ENCODE data around the gene TK2. TPM values are rescaled to one million over a fixed set of nuclear protein-coding genes. Genes with fewer than 3 reads are reported as not detected.

Gene TK2
- total and polyA plus RNA-seq, 9 of the 15 experiments (the other 6 are each of a cell fraction or from before 2014, with no cell fraction given), result 1.1 to 10.2 (median 5.3) TPM

GRCh38 chr16:66511602-66512271 is 38.2 kb downstream of the TK2 start (continued):
- TF ChIP-seq RBM17 (IDR thresholded peaks at IDR 0.05; ENCODE audit: borderline replicate concordance, low read depth, low read length) (no peak), DPF2 (IDR thresholded peaks at IDR 0.05) (0 out of 2 replicates have a peak, but pooled peaks have one; percentile 14), ZNF507 (tag; conservative IDR thresholded peaks at IDR 0.05) (no peak), ZFP36 (IDR thresholded peaks at IDR 0.05; ENCODE audit: low read depth, low read length, partially characterized antibody) (no peak), ZNF644 (tag; IDR thresholded peaks at IDR 0.05; ENCODE audit: low read depth) (no peak), MAFG (tag; conservative IDR thresholded peaks at IDR 0.05) (0 out of 2 replicates have a peak, but pooled peaks have one; percentile 35)

- ATAC-seq (no peak), DNase-seq (ENCODE audit: extremely low read depth in 1 of 4, low spot score in 3 of 4) (no peak), FAIRE-seq (no peak)
- WGBS (ENCODE audit: insufficient coverage, low coverage, missing lambda C conversion rate), result 53% methylated on average over 12 of the region's 12 CpGs
- ChIA-PET POLR2A (interaction anchor here (0.9 to 2.1 kb wide), 5 partner anchors 9 to 37 kb away, joined by 3 to 8 read pairs (median 3); no protein-coding TSS in a partner anchor), CTCF (ENCODE audit: low intra/inter-chr PET ratio) (interaction anchor here (1.3 kb wide), 1 partner anchor 79 kb away, joined by 7 read pairs; no protein-coding TSS in a partner anchor)
- TF ChIP-seq ZNF384 (IDR thresholded peaks at IDR 0.05; ENCODE audit: low read depth, low read length) (no peak), MAFF (IDR thresholded peaks at IDR 0.05; ENCODE audit: low read length) (peak; percentile 91), DIDO1 (tag; IDR thresholded peaks at IDR 0.05; ENCODE audit: low read depth) (no peak), C11orf30 (IDR thresholded peaks at IDR 0.05; ENCODE audit: low read depth) (peak; percentile 95), ZFP36 (IDR thresholded peaks at IDR 0.05; ENCODE audit: low read depth, low read length, partially characterized antibody) (peak; percentile 33), ZNF316 (IDR thresholded peaks at IDR 0.05) (peak; percentile 97), MAFK (IDR thresholded peaks at IDR 0.05; ENCODE audit: low read length) (peak; percentile 94), SMARCC2 (IDR thresholded peaks at IDR 0.05; ENCODE audit: low read depth) (no peak), RBM25 (IDR thresholded peaks at IDR 0.05; ENCODE audit: low read depth, low read length, severe bottlenecking) (peak; percentile 7), MAFG (tag; conservative IDR thresholded peaks at IDR 0.05) (peak; percentile 95), ZNF79 (CRISPR knock-in tag; IDR thresholded peaks at IDR 0.05; ENCODE audit: low read depth) (no peak)
- no peak overlapping the region for H2AFZ ChIP-seq (ENCODE audit: low read depth, low read length)
- in situ Hi-C loops (cut with MboI), result no loop called here
- no peak overlapping the region for H3K27ac ChIP-seq (ENCODE audit: extremely low read depth, low read depth, low read length)
- H3K9ac ChIP-seq (ENCODE audit: insufficient read depth in 1 of 2, low read depth in 2 of 2, low read length in 2 of 2), result peak overlapping the region in 1 of 2 experiments; percentile 4; a peak in 1 of 4 replicates
- no peaks in the 10 kb centered on the region for H3K27me3 ChIP-seq (ENCODE audit: control insufficient read depth in 2 of 2, insufficient read depth in 2 of 2, low read length in 2 of 2)
- no peaks in the 10 kb centered on the region; the same call in 2 of the 3 replicates for H3K36me3 ChIP-seq (ENCODE audit: control insufficient read depth, insufficient read depth, low read length)
- peaks cover 10 to 17% of the 10 kb centered on the region in 2 experiments; a peak in 3 of 5 replicates for H3K4me1 ChIP-seq (replicated peaks in 1 of 2; ENCODE audit: control insufficient read depth in 2 of 2, insufficient read depth in 2 of 2, low read length in 2 of 2)
- no TSS peak for BruUV-seq (replicated peaks)
- H3K79me2 ChIP-seq (ENCODE audit: control insufficient read depth, insufficient read depth, low read length), result no peaks in the 10 kb centered on the region
- no peaks in the 10 kb centered on the region for H4K20me1 ChIP-seq (replicated peaks; ENCODE audit: control insufficient read depth, insufficient read depth, low read length)
- no peaks in the 10 kb centered on the region for H3K9me3 ChIP-seq (replicated peaks; ENCODE audit: control insufficient read depth, insufficient read depth, low read depth, low read length)
- H3K4me3 ChIP-seq, result no peak overlapping the region
- intact Hi-C loops (cut with micrococcal nuclease), result no loop called here
- no peaks in the 10 kb centered on the region for H3K9me1 ChIP-seq (ENCODE audit: control insufficient read depth, insufficient read depth, low read length)
- H3K4me2 ChIP-seq (ENCODE audit: insufficient read depth, low read length), result no peak overlapping the region
These were observed 39.0 kb downstream of the TK2 start for GRCh38 chr16:66510711-66511601.
